ENCODE measurements around the gene GPSM3.
"Not testable (repeated sequence)": the region's sequence is repeated elsewhere in the genome, so short reads cannot be mapped to it uniquely, and the experiment has no call there.

GPSM3 gene

DNA sequence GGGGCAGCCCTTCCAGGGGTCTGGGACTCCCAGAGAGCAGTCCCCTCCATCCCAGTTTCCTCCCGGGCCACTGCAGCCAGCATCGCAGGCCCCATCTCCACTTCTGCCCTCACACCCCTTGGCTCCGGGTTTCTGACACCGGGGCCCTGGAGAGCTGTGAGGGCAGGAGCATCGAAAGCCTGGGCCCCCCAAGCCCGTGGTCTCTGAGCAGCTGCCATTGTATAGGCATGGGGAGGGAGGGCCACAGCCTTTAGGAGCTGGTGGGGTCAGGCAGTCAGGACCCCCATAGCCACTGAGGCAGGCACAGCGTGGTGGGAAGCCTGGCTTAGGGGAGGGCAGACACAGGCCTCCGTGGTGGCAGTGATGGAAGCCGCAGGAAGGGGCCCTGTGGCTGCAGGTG is 9.7 kb upstream of the GPSM3 start:
- no peak for DNase-seq (ENCODE audit: low read depth)

- DNase-seq (ENCODE audit: low read depth): no peak
Measured at GRCh38 chr6:32200711-32201475, 8.4 kb upstream of the GPSM3 start.

DNA sequence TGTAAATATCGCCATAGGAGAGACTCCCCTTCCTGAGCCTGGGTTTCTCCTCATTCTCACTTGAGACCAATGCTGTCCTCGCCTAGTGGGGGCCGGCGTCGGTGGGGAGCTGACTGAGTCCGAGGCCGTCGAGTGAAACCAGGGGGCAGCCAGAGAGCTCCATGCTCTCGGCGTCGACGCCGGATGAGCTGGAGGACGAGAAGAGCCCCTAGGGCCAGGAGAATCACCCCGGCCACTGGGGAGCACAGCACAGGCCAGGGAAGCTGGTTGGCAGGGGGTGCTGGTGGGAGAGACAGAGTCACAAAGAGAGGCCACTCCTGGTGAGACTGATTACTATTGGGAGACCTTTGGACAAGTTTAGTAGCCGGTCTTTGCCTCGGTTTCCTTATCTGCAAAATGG is 6.4 kb upstream of the GPSM3 start:
- DNase-seq (ENCODE audit: low read depth): no peak

DNA sequence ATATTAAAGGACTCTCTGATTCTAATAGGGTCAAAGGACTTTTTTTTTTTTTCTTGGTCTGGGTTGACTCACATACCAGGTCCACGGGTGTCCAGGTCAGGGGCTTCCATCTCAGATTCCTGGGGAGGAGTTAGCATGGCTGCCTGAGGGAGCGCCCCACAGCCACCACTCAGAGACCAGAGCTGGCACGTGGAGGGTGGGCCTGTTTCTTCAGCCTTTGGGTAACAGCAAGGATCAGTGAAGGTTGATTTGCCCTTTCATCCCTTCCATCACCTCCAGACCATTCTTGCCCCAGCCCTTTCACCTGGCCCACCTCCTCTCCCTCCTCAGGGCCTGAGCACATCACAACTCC is 5.9 kb upstream of the GPSM3 start:
- no peak for DNase-seq (ENCODE audit: low read depth)

GRCh38 chr6:32196682-32197616 is 4.5 kb upstream of the GPSM3 start:
- no peak for DNase-seq (ENCODE audit: low read depth)

DNA sequence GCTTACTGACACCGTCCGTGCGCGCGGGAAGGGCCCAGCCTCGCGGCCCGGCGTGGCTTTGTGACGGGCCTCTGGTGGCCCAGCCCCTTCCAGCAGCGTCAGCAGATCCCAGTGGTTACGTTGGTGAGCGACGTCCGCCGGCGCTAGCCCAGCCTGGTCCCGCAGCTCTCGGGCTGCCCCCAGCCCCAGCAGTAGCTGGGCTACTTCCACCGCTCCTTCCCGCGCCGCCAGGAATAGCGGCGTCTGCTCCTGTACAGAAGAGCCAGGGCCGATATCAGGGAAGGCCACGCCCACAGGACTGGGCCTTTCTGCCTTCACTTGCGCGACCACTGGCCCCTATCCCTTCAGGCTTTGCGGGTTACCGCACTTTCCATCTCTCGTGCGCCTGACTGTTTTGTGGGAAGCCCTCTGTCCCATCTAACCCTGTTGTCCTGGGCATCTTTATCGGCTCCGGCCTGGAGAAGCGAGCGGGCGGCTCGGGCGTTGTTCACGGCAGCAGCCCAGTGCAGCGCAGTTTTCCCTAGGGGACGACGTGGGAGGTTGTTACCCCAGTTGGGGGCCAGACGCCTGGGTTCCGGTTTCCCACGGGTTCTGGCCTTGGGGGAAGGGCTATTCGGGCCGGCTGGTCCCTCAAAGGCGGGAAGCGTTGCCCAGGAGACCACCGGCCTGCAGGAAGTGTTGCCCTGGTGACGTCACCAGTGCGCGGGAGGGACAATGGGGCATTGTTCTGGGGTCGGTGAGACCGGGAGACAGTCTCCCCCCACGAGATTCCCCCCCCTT is 3.6 kb upstream of the GPSM3 start:
- DNase-seq (ENCODE audit: low read depth): peak; percentile 63

DNA sequence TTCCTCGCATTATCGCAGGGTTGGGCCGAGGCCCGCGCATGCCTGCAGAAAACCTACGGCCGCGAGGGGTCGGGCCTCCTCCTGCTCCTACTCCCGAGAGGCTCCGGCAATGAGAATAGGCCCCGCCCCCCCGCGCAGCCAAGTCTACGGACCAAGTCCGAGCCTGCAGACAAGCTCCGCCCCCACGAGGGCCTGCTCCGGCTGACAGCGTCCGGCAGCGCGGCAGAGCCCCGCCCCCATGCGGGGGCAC is 3.1 kb upstream of the GPSM3 start:
- DNase-seq (ENCODE audit: low read depth): peak; percentile 100

DNA sequence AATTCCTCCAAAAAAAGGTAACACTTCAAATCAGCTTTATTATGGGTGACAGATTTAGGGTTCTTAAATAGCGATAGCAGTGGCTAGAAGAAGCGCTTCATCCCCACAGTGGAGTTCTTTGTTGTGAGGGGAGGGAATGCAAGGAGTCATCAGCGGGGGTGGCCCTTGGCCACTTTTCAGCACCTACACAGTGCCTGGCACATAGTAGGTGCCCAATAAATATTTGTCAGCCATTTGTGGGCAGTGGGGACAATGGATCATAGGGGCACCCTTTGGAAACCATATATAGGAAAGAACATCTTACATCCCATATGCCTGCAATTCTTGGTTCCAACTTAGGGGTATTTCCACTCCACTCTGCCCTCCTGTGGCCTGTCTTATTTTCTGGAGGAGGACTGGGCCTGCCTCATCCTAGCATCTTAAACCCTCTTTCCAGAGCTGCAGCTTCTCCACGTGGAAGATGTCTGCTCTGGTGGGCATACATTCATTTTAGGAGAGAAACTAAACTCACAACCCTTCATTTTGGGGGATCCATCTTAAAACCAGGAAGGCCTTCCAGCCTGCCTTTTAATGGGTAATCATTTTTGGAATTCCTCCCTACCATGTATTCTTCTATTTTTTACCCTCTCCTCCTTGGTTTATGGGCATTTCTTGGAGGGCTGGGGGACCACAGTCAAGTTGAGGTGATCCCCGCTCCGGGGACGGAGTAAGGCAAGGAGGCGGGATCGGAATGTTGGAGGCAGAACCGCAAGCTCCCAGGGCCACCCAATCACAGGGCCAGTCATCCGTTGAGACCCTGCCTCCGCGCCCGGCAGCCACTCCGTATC is 2.6 kb upstream of the GPSM3 start:
- DNase-seq (ENCODE audit: low read depth): no peak

DNA sequence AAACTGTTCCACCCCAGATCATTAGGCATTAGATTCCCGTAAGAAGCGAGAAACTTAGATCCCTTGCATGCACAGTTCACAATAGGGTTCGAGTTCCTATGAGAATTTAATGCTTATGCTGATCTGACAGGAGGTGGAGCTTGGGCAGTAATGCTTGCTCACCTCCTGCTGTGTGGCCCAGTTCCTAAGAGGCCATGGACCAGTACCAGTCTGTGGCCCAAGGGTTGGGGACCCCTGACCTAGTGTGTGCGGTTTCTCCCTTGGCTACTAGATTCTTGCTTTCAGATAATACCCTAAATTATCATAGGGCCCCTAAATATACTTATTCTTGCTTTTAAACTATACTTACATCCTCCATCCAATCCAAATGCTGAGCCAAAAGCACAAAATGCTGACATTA is 1.9 kb upstream of the GPSM3 start:
- DNase-seq (ENCODE audit: low read depth): no peak

DNA sequence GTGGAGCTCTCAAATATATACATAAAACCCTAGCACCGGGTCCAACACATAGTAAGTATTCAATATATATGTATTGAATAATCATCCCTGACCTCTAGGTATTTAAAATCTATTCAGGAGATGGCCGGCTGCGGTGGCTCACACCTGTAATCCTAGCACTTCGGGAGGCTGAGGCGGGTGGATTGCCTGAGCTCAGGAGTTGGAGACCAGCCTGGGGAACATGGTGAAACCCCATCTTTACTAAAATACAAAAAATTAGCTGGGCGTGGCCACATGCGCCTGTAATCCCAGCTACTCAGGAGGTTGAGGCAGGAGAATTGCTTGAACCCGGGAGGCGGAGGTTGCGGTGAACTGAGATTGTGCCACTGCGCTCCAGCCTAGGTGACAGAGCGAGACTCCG is 653 bp upstream of the GPSM3 start:
- not testable (repeated sequence) for DNase-seq (ENCODE audit: low read depth)

GRCh38 chr6:32191696-32192607 is 491 bp downstream of the GPSM3 start:
- DNase-seq (ENCODE audit: low read depth): no peak

GRCh38 chr6:32190911-32191677 is 1.3 kb downstream of the GPSM3 start:
- DNase-seq (ENCODE audit: low read depth): no peak

DNA sequence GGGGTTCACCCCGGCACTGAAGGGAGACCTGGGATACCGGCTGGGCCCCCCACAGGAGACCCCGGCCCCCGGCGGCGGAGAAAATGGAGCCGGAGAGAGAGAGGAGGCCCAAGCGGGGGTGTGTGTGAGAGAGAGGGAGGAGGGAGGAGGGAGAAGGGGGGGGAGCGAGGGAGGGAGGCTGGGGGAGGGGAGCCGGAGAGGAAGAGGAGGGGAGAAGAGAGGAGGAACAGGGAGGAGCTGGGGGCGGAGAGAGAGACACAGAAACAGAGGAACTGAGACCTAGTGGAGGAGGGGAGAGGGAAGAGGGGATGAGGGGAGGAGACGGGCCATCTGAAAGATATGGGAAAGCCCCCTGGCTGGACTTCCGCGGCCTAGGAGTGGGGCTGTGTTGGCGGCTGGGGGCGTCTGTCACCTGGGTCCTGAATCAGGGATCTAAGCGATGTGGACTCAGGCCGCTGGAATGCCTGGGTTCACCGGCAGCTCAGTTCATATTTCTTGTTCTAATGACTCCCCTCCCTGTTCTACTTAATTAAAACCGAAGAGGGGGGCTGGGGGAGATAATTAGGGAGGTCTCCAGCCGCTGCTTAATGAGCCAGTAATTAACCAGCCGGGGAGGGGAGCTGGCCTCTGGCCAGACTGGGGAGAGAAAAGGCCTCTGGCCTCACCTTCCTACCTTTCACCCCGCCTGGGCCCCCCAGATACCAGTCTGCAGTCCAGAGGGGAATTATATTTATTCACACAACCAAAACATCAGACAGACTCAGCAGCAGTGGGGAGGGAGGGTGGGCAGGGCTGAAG is 2.2 kb downstream of the GPSM3 start, which contains the start of gene PBX2:
TSS of gene PBX2 (minus strand) at position 149 of the 798 bp plus-strand sequence. CDS start 287 bp downstream, outside the sequence.
- peak; percentile 68 for DNase-seq (ENCODE audit: low read depth)

DNA sequence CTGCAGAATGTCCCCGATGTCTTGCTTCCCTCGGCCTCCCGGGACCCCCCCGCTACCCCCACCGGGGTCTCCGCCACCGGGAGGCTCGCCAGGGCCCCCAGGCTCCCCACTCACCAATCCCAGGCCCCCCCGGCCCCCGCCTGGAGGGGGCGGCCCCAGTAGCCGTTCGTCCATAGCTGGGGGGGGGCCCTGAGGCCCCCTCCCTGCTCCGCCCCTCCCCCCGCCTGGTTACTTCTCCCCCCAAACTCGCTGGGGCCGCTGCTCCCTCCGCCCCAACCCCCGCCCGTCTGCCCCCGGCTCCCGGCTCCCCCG is 2.7 kb downstream of the GPSM3 start:
- DNase-seq (ENCODE audit: low read depth): no peak

DNA sequence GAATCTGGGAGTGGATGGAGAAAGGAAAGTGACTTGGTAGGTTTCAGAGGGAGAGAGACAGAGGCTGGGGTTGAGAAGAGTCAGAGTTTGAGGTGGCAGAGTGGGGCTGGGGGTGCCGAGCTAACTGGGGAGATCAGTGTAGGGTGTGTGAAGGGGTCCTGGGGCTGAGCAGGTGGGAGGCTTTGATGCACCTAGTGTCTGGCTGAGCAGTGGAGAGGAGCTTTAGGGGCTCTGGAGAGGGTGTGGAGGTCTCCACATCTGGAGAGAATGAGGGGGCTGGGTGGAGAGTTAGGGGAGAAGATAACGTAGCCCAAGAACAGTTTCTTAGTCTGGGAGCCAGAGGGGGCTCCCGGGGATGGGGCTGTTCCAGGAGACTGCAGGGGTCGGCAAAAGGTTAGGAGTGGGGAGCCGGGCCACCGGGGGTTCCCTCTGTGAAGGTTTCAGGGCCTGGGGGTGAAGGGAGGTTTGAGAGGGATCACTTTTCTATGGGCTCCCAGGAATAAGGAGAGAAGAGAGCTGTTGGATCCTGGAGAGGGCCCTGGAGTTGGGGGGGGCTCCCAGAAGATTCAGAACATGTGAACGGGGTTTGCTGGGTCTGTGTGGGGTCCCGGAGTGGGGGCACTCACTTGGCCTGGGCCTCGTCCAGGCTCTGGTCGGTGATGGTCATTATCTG is 3.2 kb downstream of the GPSM3 start:
- no peak for DNase-seq (ENCODE audit: low read depth)

- no peak for DNase-seq (ENCODE audit: low read depth)
Measured at GRCh38 chr6:32188381-32189068, 3.9 kb downstream of the GPSM3 start.

DNA sequence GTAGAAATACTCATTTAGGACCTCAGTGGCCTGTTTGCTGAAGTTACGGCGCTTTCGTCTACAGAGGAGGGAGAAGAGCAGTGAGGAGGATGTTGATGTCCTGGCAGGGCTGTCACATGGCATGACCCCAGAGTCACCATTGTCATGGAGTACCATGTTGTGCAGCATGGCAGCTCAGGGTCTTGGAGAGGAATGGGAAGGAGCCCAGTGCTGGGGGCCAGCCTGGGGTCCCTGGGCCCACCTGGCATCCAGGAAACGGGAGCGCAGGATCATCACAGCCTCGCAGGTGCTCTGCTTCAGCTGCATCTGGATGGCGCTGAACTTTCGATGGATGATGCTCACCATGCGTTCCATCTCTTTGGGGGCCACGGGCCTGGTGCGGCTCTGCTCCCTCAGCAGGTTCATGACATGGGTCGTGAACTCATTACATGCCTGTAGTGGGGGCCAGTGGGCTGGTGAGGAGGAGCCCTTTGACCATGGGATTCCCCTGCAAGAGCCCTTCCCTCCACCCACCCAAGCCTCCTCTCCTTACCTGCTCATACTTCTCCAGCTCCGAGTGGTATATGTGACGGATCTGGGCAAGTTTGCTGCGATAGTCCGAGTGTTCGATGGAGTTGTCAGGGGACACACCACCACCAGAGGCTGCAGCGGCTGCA is 4.6 kb downstream of the GPSM3 start:
- not testable (repeated sequence) for DNase-seq (ENCODE audit: low read depth)

Measured in activated T-cell treated with anti-CD3 and anti-CD28 coated beads for 48 hours (primary cell).